GM23338 (cell line): Measurements from ENCODE around the gene EPHB3. TPM values are rescaled to one million over a fixed set of nuclear protein-coding genes. Genes with fewer than 3 reads are reported as not detected.
A peak's percentile ranks its signal among the peaks of the same experiment; 100 is the strongest.

Source experiments
- ATAC-seq: fragments of 200-7000 bp; cut with Tn5 transposase; 3 replicates; pipeline ENCODE4 v1.9.1; 2020
- DNase-seq: peaks from one replicate; pipeline ENCODE4 v3.0.0-alpha.2; 2015; ENCODE audit warnings: low spot score
- H2AFZ ChIP-seq: fragments of 200-600 bp; sonication (generic); 2 replicates; pipeline ENCODE4 v1.8.0; 2016; ENCODE audit warnings: antibody characterized with exemption, mild to moderate bottlenecking, moderate library complexity
- H3F3A ChIP-seq: fragments of 200-600 bp; sonication (generic); replicated peaks from 2 replicates; pipeline ENCODE4 v1.8.0; 2017; ENCODE audit warnings: antibody characterized with exemption, mixed run types, low read depth
- H3K27ac ChIP-seq: fragments of 200-600 bp; sonication (generic); 2 replicates; pipeline ENCODE4 v1.6.1; 2016; ENCODE audit warnings: low read depth
- H3K27me3 ChIP-seq: fragments of 200-600 bp; sonication (generic); 2 replicates; pipeline ENCODE4 v1.8.0; 2016; ENCODE audit warnings: mild to moderate bottlenecking, mixed run types, moderate library complexity; ENCODE audit not compliant: insufficient read depth
- H3K36me3 ChIP-seq: fragments of 200-600 bp; sonication (generic); 2 replicates; pipeline ENCODE4 v1.8.0; 2016; ENCODE audit warnings: mild to moderate bottlenecking; ENCODE audit not compliant: insufficient read depth
- H3K4me1 ChIP-seq: fragments of 200-600 bp; sonication (generic); 2 replicates; pipeline ENCODE4 v1.8.0; 2016; ENCODE audit warnings: mild to moderate bottlenecking, moderate library complexity; ENCODE audit not compliant: insufficient read depth
- H3K4me2 ChIP-seq: fragments of 200-600 bp; sonication (generic); 2 replicates; pipeline ENCODE4 v1.7.1; 2017; ENCODE audit warnings: mixed run types
- H3K4me3 ChIP-seq: fragments of 200-600 bp; sonication (generic); 2 replicates; pipeline ENCODE4 v1.6.1; 2016; ENCODE audit warnings: mixed run types
- H3K79me2 ChIP-seq: fragments of 200-600 bp; sonication (generic); replicated peaks from 2 replicates; pipeline ENCODE4 v1.8.0; 2017; ENCODE audit warnings: mild to moderate bottlenecking; ENCODE audit not compliant: insufficient read depth
- H3K9me2 ChIP-seq: fragments of 200-600 bp; sonication (generic); 2 replicates; pipeline ENCODE4 v1.8.0; 2017; ENCODE audit not compliant: insufficient read depth
- H4K20me1 ChIP-seq: fragments of 200-600 bp; sonication (generic); replicated peaks from 2 replicates; pipeline ENCODE4 v1.8.0; 2017; ENCODE audit warnings: mild to moderate bottlenecking; ENCODE audit not compliant: insufficient read depth
- H3K27ac Mint-ChIP-seq: 2 replicates; pipeline ENCODE4 v1.8.0; 2020; ENCODE audit warnings: inconsistent platforms, mild to moderate bottlenecking, moderate library complexity, mixed read lengths
- H3K27me3 Mint-ChIP-seq: 3 replicates; pipeline ENCODE4 v1.8.0; 2022; ENCODE audit warnings: low read depth, mild to moderate bottlenecking, moderate library complexity, mixed read lengths, inconsistent platforms; ENCODE audit not compliant: insufficient read depth, poor library complexity
- H3K36me3 Mint-ChIP-seq: 3 replicates; pipeline ENCODE4 v1.8.0; 2021; ENCODE audit warnings: low read depth, mild to moderate bottlenecking, inconsistent platforms, moderate library complexity, mixed read lengths
- H3K4me1 Mint-ChIP-seq: 3 replicates; pipeline ENCODE4 v1.8.0; 2020; ENCODE audit warnings: mild to moderate bottlenecking, inconsistent platforms, mixed read lengths
- H3K4me3 Mint-ChIP-seq: 3 replicates; pipeline ENCODE4 v1.8.0; 2021; ENCODE audit warnings: moderate library complexity, mild to moderate bottlenecking, inconsistent platforms, mixed read lengths
- H3K9me3 Mint-ChIP-seq: 3 replicates; pipeline ENCODE4 v1.8.0; 2020; ENCODE audit warnings: moderate library complexity, mild to moderate bottlenecking, inconsistent platforms, mixed read lengths
- CREB1 ChIP-seq: fragments of 250-450 bp; sonication (Bioruptor Pico); IDR thresholded peaks from 2 replicates; pipeline ENCODE4 v1.5.0; 2020; ENCODE audit warnings: low read depth, mild to moderate bottlenecking, moderate library complexity
- EZH2 ChIP-seq: fragments of 200-600 bp; sonication (generic); IDR thresholded peaks from one replicate; pipeline ENCODE4 v1.8.0; 2017; ENCODE audit warnings: antibody characterized with exemption, mild to moderate bottlenecking, low read depth; ENCODE audit not compliant: unreplicated experiment
- ZNF114 ChIP-seq: fragments of 250-450 bp; sonication (Bioruptor Pico); IDR thresholded peaks from 2 replicates; pipeline ENCODE4 v1.5.0; 2020; ENCODE audit warnings: mild to moderate bottlenecking, moderate library complexity
- polyA plus RNA-seq: library from polyadenylated mRNA; unstranded; fragments of >200 nt; fragmentation: Nextera tagmentation; extraction: Ambion mirVana; gene quantifications from 2 replicates; pipeline ENCODE4 v1.2.1, GENCODE V29; 2016
- total RNA-seq: library from RNA; depleted of rRNA; stranded (reverse); fragments of >200 nt; shearing (Covaris generic); gene quantifications from 2 replicates; pipeline ENCODE4 v1.2.3, GENCODE V29; 2014
- TF ChIP-seq, protein P1 (sequence below): IDR thresholded peaks from 2 replicates; pipeline ENCODE4 v1.6.1; 2016; ENCODE audit warnings: antibody characterized with exemption
- TF ChIP-seq, protein P2 (sequence below), 2 experiments: fragments of 200-600 bp in 1 of 2; sonication (generic) in 1 of 2; conservative IDR thresholded peaks; 2 replicates each; pipeline versions ENCODE4 v1.5.1 to v1.6.1; 2016 to 2017; ENCODE audit warnings: antibody characterized with exemption in 2 of 2, low read depth in 2 of 2, mild to moderate bottlenecking in 2 of 2, moderate library complexity in 1 of 2

The EPHB3 gene
- total and polyA plus RNA-seq, 2 experiments from 2014 or later, result 0.57 to 2.0 TPM

DNA sequence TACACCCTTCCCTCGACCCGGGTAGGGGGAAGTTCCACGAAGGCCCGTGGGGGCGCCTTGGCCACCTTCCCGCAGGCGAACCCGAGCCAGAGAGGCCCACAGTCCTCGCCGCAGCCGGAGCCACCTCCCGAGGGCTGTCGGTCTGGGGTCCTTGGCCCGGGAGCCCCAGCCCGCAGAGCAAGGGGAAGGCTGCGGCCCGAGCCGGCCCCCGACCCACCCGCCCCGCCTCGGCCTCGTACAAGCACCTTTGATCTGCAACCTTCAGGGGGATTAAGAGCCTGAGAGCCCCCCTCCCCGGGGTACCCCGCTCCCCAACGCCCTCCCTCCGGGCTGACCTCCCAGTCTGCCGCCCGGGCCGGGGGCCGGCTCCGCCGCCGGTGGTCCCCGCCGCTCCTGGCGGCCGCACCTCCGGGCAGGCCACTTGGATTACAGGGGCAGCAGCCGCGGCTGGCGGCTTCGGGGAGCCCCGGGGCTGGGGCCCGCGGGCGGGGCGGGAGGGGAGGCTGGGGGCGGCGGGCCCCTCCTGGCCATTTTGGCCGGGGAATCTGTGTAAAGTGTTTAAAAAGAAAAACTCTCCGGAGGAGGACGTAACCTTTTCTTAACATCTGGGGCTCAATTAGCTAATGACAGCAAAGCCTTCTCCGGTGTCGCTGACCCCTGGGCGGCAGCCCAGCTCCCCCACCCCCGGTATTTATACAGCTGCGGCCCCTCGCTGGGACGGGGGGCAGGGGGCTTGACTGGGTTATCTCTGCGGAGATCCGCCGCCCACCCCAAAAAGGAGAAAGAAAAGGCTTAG lies 40.2 kb downstream of the EPHB3 start:
- peak overlapping the region; percentile 72 for H3K4me3 ChIP-seq
- no peaks in the 10 kb centered on the region for H3K79me2 ChIP-seq
- Mint-ChIP-seq H3K27me3 (peaks cover 68% of the 10 kb centered on the region), H3K4me1 (peaks cover 32% of the 10 kb centered on the region), H3K36me3 (no peaks in the 10 kb centered on the region), H3K27ac (no peak overlapping the region), H3K9me3 (no peaks in the 10 kb centered on the region; the same call in 2 of the 3 replicates), H3K4me3 (peak overlapping the region; percentile 77)
- no peak overlapping the region for H3K27ac ChIP-seq
- H3K4me2 ChIP-seq, result peak overlapping the region; percentile 93
- peak; percentile 7; the same call in 2 of the 3 replicates for ATAC-seq
- H3F3A ChIP-seq, result peaks cover 23% of the 10 kb centered on the region
- peak; percentile 11 for TF ChIP-seq EZH2
- TF ChIP-seq ZNF114, result no peak
- DNase-seq, result no peak
- H3K36me3 ChIP-seq, result no peaks in the 10 kb centered on the region
- H3K4me1 ChIP-seq, result peaks cover 31% of the 10 kb centered on the region
- H3K9me2 ChIP-seq, result no peaks in the 10 kb centered on the region
- H2AFZ ChIP-seq, result no peak overlapping the region
- peaks cover 86% of the 10 kb centered on the region for H3K27me3 ChIP-seq
- peaks cover 6% of the 10 kb centered on the region; the same call in 1 of the 2 replicates for H4K20me1 ChIP-seq

GRCh38 chr3:184602372-184603150 lies 41.0 kb downstream of the EPHB3 start:
- H3K27ac ChIP-seq, result no peak overlapping the region
- peak; percentile 45 for DNase-seq
- no peaks in the 10 kb centered on the region for H3K9me2 ChIP-seq
- H3K4me2 ChIP-seq, result peak overlapping the region; percentile 93
- H3K27me3 ChIP-seq, result peaks cover 89% of the 10 kb centered on the region
- H4K20me1 ChIP-seq, result peaks cover 6% of the 10 kb centered on the region; the same call in 1 of the 2 replicates
- TF ChIP-seq EZH2, result peak; percentile 73
- TF ChIP-seq, protein P1, sequence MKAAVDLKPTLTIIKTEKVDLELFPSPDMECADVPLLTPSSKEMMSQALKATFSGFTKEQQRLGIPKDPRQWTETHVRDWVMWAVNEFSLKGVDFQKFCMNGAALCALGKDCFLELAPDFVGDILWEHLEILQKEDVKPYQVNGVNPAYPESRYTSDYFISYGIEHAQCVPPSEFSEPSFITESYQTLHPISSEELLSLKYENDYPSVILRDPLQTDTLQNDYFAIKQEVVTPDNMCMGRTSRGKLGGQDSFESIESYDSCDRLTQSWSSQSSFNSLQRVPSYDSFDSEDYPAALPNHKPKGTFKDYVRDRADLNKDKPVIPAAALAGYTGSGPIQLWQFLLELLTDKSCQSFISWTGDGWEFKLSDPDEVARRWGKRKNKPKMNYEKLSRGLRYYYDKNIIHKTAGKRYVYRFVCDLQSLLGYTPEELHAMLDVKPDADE, result no peak
- no peak for TF ChIP-seq CREB1
- TF ChIP-seq, protein P2, sequence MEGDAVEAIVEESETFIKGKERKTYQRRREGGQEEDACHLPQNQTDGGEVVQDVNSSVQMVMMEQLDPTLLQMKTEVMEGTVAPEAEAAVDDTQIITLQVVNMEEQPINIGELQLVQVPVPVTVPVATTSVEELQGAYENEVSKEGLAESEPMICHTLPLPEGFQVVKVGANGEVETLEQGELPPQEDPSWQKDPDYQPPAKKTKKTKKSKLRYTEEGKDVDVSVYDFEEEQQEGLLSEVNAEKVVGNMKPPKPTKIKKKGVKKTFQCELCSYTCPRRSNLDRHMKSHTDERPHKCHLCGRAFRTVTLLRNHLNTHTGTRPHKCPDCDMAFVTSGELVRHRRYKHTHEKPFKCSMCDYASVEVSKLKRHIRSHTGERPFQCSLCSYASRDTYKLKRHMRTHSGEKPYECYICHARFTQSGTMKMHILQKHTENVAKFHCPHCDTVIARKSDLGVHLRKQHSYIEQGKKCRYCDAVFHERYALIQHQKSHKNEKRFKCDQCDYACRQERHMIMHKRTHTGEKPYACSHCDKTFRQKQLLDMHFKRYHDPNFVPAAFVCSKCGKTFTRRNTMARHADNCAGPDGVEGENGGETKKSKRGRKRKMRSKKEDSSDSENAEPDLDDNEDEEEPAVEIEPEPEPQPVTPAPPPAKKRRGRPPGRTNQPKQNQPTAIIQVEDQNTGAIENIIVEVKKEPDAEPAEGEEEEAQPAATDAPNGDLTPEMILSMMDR (conservative IDR thresholded peaks at IDR 0.05; ENCODE audit: low read depth in 2 of 2), result no peak
- Mint-ChIP-seq H3K9me3 (no peaks in the 10 kb centered on the region; the same call in 2 of the 3 replicates), H3K27ac (no peak overlapping the region), H3K4me1 (peaks cover 32% of the 10 kb centered on the region), H3K4me3 (peak overlapping the region; percentile 77), H3K36me3 (no peaks in the 10 kb centered on the region), H3K27me3 (peaks cover 69% of the 10 kb centered on the region)
- peak overlapping the region; percentile 72 for H3K4me3 ChIP-seq
- H3F3A ChIP-seq, result peaks cover 23% of the 10 kb centered on the region
- H3K4me1 ChIP-seq, result peaks cover 31% of the 10 kb centered on the region
- no peaks in the 10 kb centered on the region for H3K36me3 ChIP-seq
- peak overlapping the region; percentile 74 for H2AFZ ChIP-seq
- no peaks in the 10 kb centered on the region for H3K79me2 ChIP-seq
- peak; percentile 17 for ATAC-seq
